SK-N-MC (cell line): ENCODE results near the gene KIAA1328.

Experiments used
- DNase-seq: peaks from one replicate; pipeline ENCODE4 v3.0.0-alpha.2; 2011; ENCODE audit warnings: low read depth, low spot score
- H3K27ac ChIP-seq: fragments of 200-600 bp; sonication (generic); 2 replicates; pipeline ENCODE4 v1.5.1; 2016; ENCODE audit warnings: mixed run types
- H3K36me3 ChIP-seq: fragments of 200-600 bp; sonication (generic); 2 replicates; pipeline ENCODE4 v1.6.1; 2017; ENCODE audit warnings: antibody characterized with exemption, low read length, mixed read lengths; ENCODE audit not compliant: insufficient read depth
- H3K4me3 ChIP-seq: fragments of 200-600 bp; sonication (generic); 2 replicates; pipeline ENCODE4 v1.5.1; 2016
- H3K9ac ChIP-seq: fragments of 200-600 bp; sonication (generic); 2 replicates; pipeline ENCODE4 v1.8.0; 2017; ENCODE audit warnings: mixed run types, mixed read lengths; ENCODE audit not compliant: insufficient read length
- H3K9me3 ChIP-seq: fragments of 200-600 bp; sonication (generic); 2 replicates; pipeline ENCODE4 v1.6.1; 2017; ENCODE audit warnings: low read depth, mild to moderate bottlenecking, antibody characterized with exemption, low read length, moderate library complexity, mixed read lengths
- EZH2 ChIP-seq: fragments of 200-600 bp; sonication (generic); IDR thresholded peaks from one replicate; pipeline ENCODE4 v1.6.1; 2017; ENCODE audit warnings: antibody characterized with exemption
- FOXP2 ChIP-seq: optimal IDR thresholded peaks from 2 replicates; pipeline ENCODE3; 2011; ENCODE audit warnings: mild to moderate bottlenecking, moderate library complexity; ENCODE audit not compliant: insufficient read depth; ENCODE audit errors: extremely low read length, control extremely low read depth
- POLR2AphosphoS5 ChIP-seq: IDR thresholded peaks from 2 replicates; pipeline ENCODE4 v1.6.1; 2012; ENCODE audit warnings: mild to moderate bottlenecking, low read depth, low read length, borderline replicate concordance

Gene KIAA1328

GRCh38 chr18:37261246-37261840 is 432.4 kb downstream of the KIAA1328 start:
- H3K9me3 ChIP-seq: no peaks in the 10 kb centered on the region
- TF ChIP-seq FOXP2 (no peak), POLR2AphosphoS5 (no peak)
- no peak overlapping the region for H3K4me3 ChIP-seq
- H3K9ac ChIP-seq: no peak overlapping the region
- no peak overlapping the region for H3K27ac ChIP-seq
- no peaks in the 10 kb centered on the region for H3K36me3 ChIP-seq
- no peak for DNase-seq

- Histone ChIP-seq H3K36me3 (no peaks in the 10 kb centered on the region), H3K27ac (no peak overlapping the region), H3K9me3 (no peaks in the 10 kb centered on the region), H3K4me3 (no peak overlapping the region), H3K9ac (no peak overlapping the region)
- no peak for DNase-seq
- no peak for TF ChIP-seq EZH2
- TF ChIP-seq POLR2AphosphoS5: no peak
- no peak for TF ChIP-seq FOXP2
These were observed 433.1 kb downstream of the KIAA1328 start for GRCh38 chr18:37261988-37262387.

GRCh38 chr18:37264956-37265355 is 436.0 kb downstream of the KIAA1328 start:
- H3K36me3 ChIP-seq: no peaks in the 10 kb centered on the region
- no peaks in the 10 kb centered on the region for H3K9me3 ChIP-seq
- no peak for DNase-seq
- no peak overlapping the region for H3K9ac ChIP-seq
- no peak overlapping the region for H3K27ac ChIP-seq
- no peak for TF ChIP-seq POLR2AphosphoS5
- no peak for TF ChIP-seq FOXP2
- no peak for TF ChIP-seq EZH2
- H3K4me3 ChIP-seq: no peak overlapping the region

GRCh38 chr18:37265382-37265781 is 436.5 kb downstream of the KIAA1328 start:
- H3K36me3 ChIP-seq: no peaks in the 10 kb centered on the region
- no peak for DNase-seq
- H3K9me3 ChIP-seq: no peaks in the 10 kb centered on the region
- no peak overlapping the region for H3K9ac ChIP-seq
- no peak overlapping the region for H3K4me3 ChIP-seq
- H3K27ac ChIP-seq: no peak overlapping the region
- TF ChIP-seq POLR2AphosphoS5: no peak
- TF ChIP-seq FOXP2: no peak

GRCh38 chr18:37266290-37266689 is 437.4 kb downstream of the KIAA1328 start:
- TF ChIP-seq POLR2AphosphoS5: no peak
- no peak for TF ChIP-seq FOXP2
- no peak for TF ChIP-seq EZH2
- H3K9me3 ChIP-seq: no peaks in the 10 kb centered on the region
- no peak overlapping the region for H3K4me3 ChIP-seq
- DNase-seq: no peak
- no peak overlapping the region for H3K27ac ChIP-seq
- H3K9ac ChIP-seq: no peak overlapping the region
- no peaks in the 10 kb centered on the region for H3K36me3 ChIP-seq

GRCh38 chr18:37270038-37270665 is 441.2 kb downstream of the KIAA1328 start:
- TF ChIP-seq FOXP2 (no peak), EZH2 (no peak), POLR2AphosphoS5 (no peak)
- no peaks in the 10 kb centered on the region for H3K9me3 ChIP-seq

GRCh38 chr18:37270666-37271052 is 441.7 kb downstream of the KIAA1328 start:
- no peak for TF ChIP-seq EZH2
- TF ChIP-seq FOXP2: no peak
- no peak for TF ChIP-seq POLR2AphosphoS5

More at GRCh38 chr18:37270038-37270665, 441.2 kb downstream of the KIAA1328 start:
- H3K27ac ChIP-seq: no peak overlapping the region
- H3K36me3 ChIP-seq: no peaks in the 10 kb centered on the region
- no peak overlapping the region for H3K4me3 ChIP-seq
- H3K9ac ChIP-seq: no peak overlapping the region
- DNase-seq: peak; percentile 22

GRCh38 chr18:37272226-37272625 is 443.3 kb downstream of the KIAA1328 start:
- no peaks in the 10 kb centered on the region for H3K9me3 ChIP-seq
- no peak overlapping the region for H3K9ac ChIP-seq
- no peak for DNase-seq
- no peaks in the 10 kb centered on the region for H3K36me3 ChIP-seq
- H3K4me3 ChIP-seq: no peak overlapping the region
- H3K27ac ChIP-seq: no peak overlapping the region
- no peak for TF ChIP-seq EZH2
- TF ChIP-seq POLR2AphosphoS5: no peak

More at GRCh38 chr18:37270666-37271052, 441.7 kb downstream of the KIAA1328 start:
- DNase-seq: no peak
- H3K27ac ChIP-seq: no peak overlapping the region
- H3K9ac ChIP-seq: no peak overlapping the region
- no peaks in the 10 kb centered on the region for H3K9me3 ChIP-seq
- no peaks in the 10 kb centered on the region for H3K36me3 ChIP-seq
- no peak overlapping the region for H3K4me3 ChIP-seq

- Histone ChIP-seq H3K27ac (no peak overlapping the region), H3K36me3 (no peaks in the 10 kb centered on the region), H3K9me3 (no peaks in the 10 kb centered on the region), H3K4me3 (no peak overlapping the region), H3K9ac (no peak overlapping the region)
- DNase-seq: no peak
- no peak for TF ChIP-seq EZH2
- TF ChIP-seq POLR2AphosphoS5: no peak
These were observed 443.9 kb downstream of the KIAA1328 start for GRCh38 chr18:37272841-37273240.
